ENCODE data around the gene ALPG. TPM values are rescaled to one million over a fixed set of nuclear protein-coding genes. Genes with fewer than 3 reads are reported as not detected.

ALPG gene
- total and polyA plus RNA-seq, 2 of the 13 experiments (the other 11 are each of a cell fraction or from before 2014, with no cell fraction given): not detected

DNA sequence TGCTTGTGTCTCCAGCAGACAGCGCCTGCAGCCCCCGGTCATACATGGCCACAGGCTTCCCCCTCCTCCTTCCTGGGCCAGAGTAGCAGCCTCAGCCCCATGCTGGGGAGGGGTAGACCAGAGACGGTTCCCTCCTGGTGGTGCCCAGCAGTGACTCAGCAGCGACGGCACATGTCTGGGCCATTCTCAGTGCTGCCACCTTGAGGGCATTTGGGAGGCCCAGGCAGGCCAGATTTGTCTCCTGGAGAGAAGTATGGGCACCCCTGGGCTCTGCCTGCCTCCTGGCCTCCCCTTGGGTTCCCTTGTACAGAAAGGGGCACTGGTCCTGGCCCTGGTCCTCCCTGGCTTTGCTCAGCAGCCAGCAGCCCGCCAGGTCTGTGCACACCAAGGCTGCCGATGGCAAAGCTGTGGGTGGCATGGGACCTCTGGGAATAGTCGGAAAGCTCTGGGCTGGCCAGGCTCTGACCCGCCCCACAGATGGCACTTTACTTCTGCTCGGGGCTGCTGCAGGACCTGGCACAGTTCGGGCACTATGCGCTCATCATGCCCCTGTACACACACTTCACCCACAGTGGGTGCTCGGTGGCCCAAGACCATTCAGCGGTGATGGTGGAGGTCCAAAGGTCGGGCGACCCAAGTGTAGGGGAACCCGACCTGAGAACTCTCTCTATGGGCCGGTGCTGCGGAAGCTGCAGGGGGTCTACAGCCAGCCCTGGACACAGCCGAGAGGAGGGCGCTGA is 37.9 kb downstream of the ALPG start (continued):
- TF ChIP-seq ZNF746 (CRISPR knock-in tag; IDR thresholded peaks at IDR 0.05) (peak; percentile 40; the same call in 1 of the 2 replicates), YEATS4 (CRISPR knock-in tag; IDR thresholded peaks at IDR 0.05; ENCODE audit: borderline replicate concordance) (no peak), RBM39 (IDR thresholded peaks at IDR 0.05; ENCODE audit: low read depth, low read length, poor library complexity, severe bottlenecking) (no peak), MZF1 (CRISPR knock-in tag; IDR thresholded peaks at IDR 0.05; ENCODE audit: borderline replicate concordance) (no peak), ZNF383 (CRISPR knock-in tag; IDR thresholded peaks at IDR 0.05; ENCODE audit: borderline replicate concordance) (no peak), GTF2F1 (IDR thresholded peaks at IDR 0.05; ENCODE audit: low read length) (no peak), TARDBP (CRISPR knock-in tag; IDR thresholded peaks at IDR 0.05) (no peak), PRPF4 (IDR thresholded peaks at IDR 0.05; ENCODE audit: low read depth, low read length, poor library complexity, severe bottlenecking) (no peak), RFXAP (CRISPR knock-in tag; IDR thresholded peaks at IDR 0.05; ENCODE audit: borderline replicate concordance) (no peak), KDM2A (CRISPR knock-in tag; IDR thresholded peaks at IDR 0.05; ENCODE audit: borderline replicate concordance, low read depth) (0 out of 2 replicates have a peak, but pooled peaks have one; percentile 6), NFE2L2 (IDR thresholded peaks at IDR 0.05; ENCODE audit: low read length) (peak; percentile 78; the same call in 1 of the 2 replicates), JUND (CRISPR knock-in tag; IDR thresholded peaks at IDR 0.05) (0 out of 2 replicates have a peak, but pooled peaks have one; percentile 50), ZNF703 (CRISPR knock-in tag; IDR thresholded peaks at IDR 0.05; ENCODE audit: borderline replicate concordance) (no peak), DNMT1 (CRISPR knock-in tag; IDR thresholded peaks at IDR 0.05) (peak; percentile 92; the same call in 1 of the 2 replicates), SPEN (CRISPR knock-in tag; IDR thresholded peaks at IDR 0.05; ENCODE audit: low read depth) (no peak), ARHGAP35 (CRISPR knock-in tag; IDR thresholded peaks at IDR 0.05; ENCODE audit: borderline replicate concordance) (no peak), FOXK1 (CRISPR knock-in tag; IDR thresholded peaks at IDR 0.05; ENCODE audit: borderline replicate concordance, low read depth) (no peak), ZNF543 (CRISPR knock-in tag; IDR thresholded peaks at IDR 0.05) (0 out of 2 replicates have a peak, but pooled peaks have one; percentile 35), ZNF441 (CRISPR knock-in tag; IDR thresholded peaks at IDR 0.05; ENCODE audit: borderline replicate concordance) (no peak)
- TF ChIP-seq, protein P1, sequence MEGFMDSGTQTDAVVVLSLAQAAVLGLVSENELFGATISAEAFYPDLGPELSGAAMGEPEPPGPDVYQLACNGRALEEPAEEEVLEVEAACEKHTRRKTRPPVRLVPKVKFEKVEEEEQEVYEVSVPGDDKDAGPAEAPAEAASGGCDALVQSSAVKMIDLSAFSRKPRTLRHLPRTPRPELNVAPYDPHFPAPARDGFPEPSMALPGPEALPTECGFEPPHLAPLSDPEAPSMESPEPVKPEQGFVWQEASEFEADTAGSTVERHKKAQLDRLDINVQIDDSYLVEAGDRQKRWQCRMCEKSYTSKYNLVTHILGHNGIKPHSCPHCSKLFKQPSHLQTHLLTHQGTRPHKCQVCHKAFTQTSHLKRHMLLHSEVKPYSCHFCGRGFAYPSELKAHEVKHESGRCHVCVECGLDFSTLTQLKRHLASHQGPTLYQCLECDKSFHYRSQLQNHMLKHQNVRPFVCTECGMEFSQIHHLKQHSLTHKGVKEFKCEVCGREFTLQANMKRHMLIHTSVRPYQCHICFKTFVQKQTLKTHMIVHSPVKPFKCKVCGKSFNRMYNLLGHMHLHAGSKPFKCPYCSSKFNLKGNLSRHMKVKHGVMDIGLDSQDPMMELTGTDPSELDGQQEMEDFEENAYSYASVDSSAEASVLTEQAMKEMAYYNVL (CRISPR knock-in tag; IDR thresholded peaks at IDR 0.05; ENCODE audit: borderline replicate concordance): 0 out of 2 replicates have a peak, but pooled peaks have one; percentile 51
- TF ChIP-seq, protein P2, sequence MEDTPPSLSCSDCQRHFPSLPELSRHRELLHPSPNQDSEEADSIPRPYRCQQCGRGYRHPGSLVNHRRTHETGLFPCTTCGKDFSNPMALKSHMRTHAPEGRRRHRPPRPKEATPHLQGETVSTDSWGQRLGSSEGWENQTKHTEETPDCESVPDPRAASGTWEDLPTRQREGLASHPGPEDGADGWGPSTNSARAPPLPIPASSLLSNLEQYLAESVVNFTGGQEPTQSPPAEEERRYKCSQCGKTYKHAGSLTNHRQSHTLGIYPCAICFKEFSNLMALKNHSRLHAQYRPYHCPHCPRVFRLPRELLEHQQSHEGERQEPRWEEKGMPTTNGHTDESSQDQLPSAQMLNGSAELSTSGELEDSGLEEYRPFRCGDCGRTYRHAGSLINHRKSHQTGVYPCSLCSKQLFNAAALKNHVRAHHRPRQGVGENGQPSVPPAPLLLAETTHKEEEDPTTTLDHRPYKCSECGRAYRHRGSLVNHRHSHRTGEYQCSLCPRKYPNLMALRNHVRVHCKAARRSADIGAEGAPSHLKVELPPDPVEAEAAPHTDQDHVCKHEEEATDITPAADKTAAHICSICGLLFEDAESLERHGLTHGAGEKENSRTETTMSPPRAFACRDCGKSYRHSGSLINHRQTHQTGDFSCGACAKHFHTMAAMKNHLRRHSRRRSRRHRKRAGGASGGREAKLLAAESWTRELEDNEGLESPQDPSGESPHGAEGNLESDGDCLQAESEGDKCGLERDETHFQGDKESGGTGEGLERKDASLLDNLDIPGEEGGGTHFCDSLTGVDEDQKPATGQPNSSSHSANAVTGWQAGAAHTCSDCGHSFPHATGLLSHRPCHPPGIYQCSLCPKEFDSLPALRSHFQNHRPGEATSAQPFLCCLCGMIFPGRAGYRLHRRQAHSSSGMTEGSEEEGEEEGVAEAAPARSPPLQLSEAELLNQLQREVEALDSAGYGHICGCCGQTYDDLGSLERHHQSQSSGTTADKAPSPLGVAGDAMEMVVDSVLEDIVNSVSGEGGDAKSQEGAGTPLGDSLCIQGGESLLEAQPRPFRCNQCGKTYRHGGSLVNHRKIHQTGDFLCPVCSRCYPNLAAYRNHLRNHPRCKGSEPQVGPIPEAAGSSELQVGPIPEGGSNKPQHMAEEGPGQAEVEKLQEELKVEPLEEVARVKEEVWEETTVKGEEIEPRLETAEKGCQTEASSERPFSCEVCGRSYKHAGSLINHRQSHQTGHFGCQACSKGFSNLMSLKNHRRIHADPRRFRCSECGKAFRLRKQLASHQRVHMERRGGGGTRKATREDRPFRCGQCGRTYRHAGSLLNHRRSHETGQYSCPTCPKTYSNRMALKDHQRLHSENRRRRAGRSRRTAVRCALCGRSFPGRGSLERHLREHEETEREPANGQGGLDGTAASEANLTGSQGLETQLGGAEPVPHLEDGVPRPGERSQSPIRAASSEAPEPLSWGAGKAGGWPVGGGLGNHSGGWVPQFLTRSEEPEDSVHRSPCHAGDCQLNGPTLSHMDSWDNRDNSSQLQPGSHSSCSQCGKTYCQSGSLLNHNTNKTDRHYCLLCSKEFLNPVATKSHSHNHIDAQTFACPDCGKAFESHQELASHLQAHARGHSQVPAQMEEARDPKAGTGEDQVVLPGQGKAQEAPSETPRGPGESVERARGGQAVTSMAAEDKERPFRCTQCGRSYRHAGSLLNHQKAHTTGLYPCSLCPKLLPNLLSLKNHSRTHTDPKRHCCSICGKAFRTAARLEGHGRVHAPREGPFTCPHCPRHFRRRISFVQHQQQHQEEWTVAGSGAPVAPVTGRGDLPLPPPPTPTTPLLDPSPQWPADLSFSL (CRISPR knock-in tag; IDR thresholded peaks at IDR 0.05): no peak

All from HepG2 (cell line).